ENCODE data around the gene TNXB. TPM values are rescaled to one million over a fixed set of nuclear protein-coding genes. Genes with fewer than 3 reads are reported as not detected.
"Not testable (repeated sequence)": the region's sequence is repeated elsewhere in the genome, so short reads cannot be mapped to it uniquely, and the experiment has no call there.

The TNXB gene
- total and polyA plus RNA-seq, 4 donors, result 21.3 to 117 (median 78.3) TPM

GRCh38 chr6:32041050-32041321 is 68.2 kb downstream of the TNXB start:
- not testable (repeated sequence) for H3K4me1 ChIP-seq (ENCODE audit: control insufficient read depth in 5 of 5, insufficient read depth in 5 of 5, low read length in 5 of 5); ATAC-seq (ENCODE audit: insufficient read depth, low FRiP score); H3K9me3 ChIP-seq (ENCODE audit: control insufficient read depth in 4 of 4, insufficient read depth in 3 of 4, low read length in 3 of 4); H3K4me3 ChIP-seq; H3K27me3 ChIP-seq (ENCODE audit: control insufficient read depth in 3 of 3, insufficient read depth in 3 of 3, low read length in 2 of 3); H3K36me3 ChIP-seq (ENCODE audit: control insufficient read depth in 4 of 4, insufficient read depth in 4 of 4, low read length in 4 of 4); H3K9ac ChIP-seq (ENCODE audit: insufficient read depth in 1 of 2, low read length in 2 of 2); H3K27ac ChIP-seq (ENCODE audit: low read depth in 1 of 2, low read length in 1 of 2); DNase-seq
- WGBS, 2 donors, result 70% methylated on average over 7 of the region's 13 CpGs; no CpG with 5 or more reads in 1 of the 2 donors

GRCh38 chr6:32040299-32041049 is 68.7 kb downstream of the TNXB start:
- 83 to 87% methylated on average over 16 to 25 of the region's 43 CpGs for WGBS, 2 donors
- H3K4me3 ChIP-seq; ATAC-seq (ENCODE audit: insufficient read depth, low FRiP score); H3K27ac ChIP-seq (ENCODE audit: low read depth in 1 of 2, low read length in 1 of 2); H3K36me3 ChIP-seq (ENCODE audit: control insufficient read depth in 4 of 4, insufficient read depth in 4 of 4, low read length in 4 of 4); H3K9ac ChIP-seq (ENCODE audit: insufficient read depth in 1 of 2, low read length in 2 of 2); H3K4me1 ChIP-seq (ENCODE audit: control insufficient read depth in 5 of 5, insufficient read depth in 5 of 5, low read length in 5 of 5); DNase-seq; H3K27me3 ChIP-seq (ENCODE audit: control insufficient read depth in 3 of 3, insufficient read depth in 3 of 3, low read length in 2 of 3); H3K9me3 ChIP-seq (ENCODE audit: control insufficient read depth in 4 of 4, insufficient read depth in 3 of 4, low read length in 3 of 4): not testable (repeated sequence)

- not testable (repeated sequence) for H3K4me1 ChIP-seq (ENCODE audit: control insufficient read depth in 5 of 5, insufficient read depth in 5 of 5, low read length in 5 of 5); H3K27ac ChIP-seq (ENCODE audit: low read depth in 1 of 2, low read length in 1 of 2); H3K9ac ChIP-seq (ENCODE audit: insufficient read depth in 1 of 2, low read length in 2 of 2); H3K27me3 ChIP-seq (ENCODE audit: control insufficient read depth in 3 of 3, insufficient read depth in 3 of 3, low read length in 2 of 3); ATAC-seq (ENCODE audit: insufficient read depth, low FRiP score); H3K9me3 ChIP-seq (ENCODE audit: control insufficient read depth in 4 of 4, insufficient read depth in 3 of 4, low read length in 3 of 4); DNase-seq; H3K4me3 ChIP-seq; H3K36me3 ChIP-seq (ENCODE audit: control insufficient read depth in 4 of 4, insufficient read depth in 4 of 4, low read length in 4 of 4)
- 75 to 78% methylated on average over 20 to 22 of the region's 24 CpGs for WGBS, 2 donors
These were observed 69.5 kb downstream of the TNXB start for GRCh38 chr6:32039321-32040274.

GRCh38 chr6:32038878-32039277 is 70.3 kb downstream of the TNXB start:
- H3K9me3 ChIP-seq (ENCODE audit: control insufficient read depth in 4 of 4, insufficient read depth in 3 of 4, low read length in 3 of 4); H3K4me3 ChIP-seq; H3K27me3 ChIP-seq (ENCODE audit: control insufficient read depth in 3 of 3, insufficient read depth in 3 of 3, low read length in 2 of 3); ATAC-seq (ENCODE audit: insufficient read depth, low FRiP score); H3K36me3 ChIP-seq (ENCODE audit: control insufficient read depth in 4 of 4, insufficient read depth in 4 of 4, low read length in 4 of 4); H3K4me1 ChIP-seq (ENCODE audit: control insufficient read depth in 5 of 5, insufficient read depth in 5 of 5, low read length in 5 of 5); H3K27ac ChIP-seq (ENCODE audit: low read depth in 1 of 2, low read length in 1 of 2); H3K9ac ChIP-seq (ENCODE audit: insufficient read depth in 1 of 2, low read length in 2 of 2); DNase-seq: not testable (repeated sequence)
- 77 to 95% methylated on average over 3 to 4 of the region's 5 CpGs for WGBS, 2 donors

- not testable (repeated sequence) for H3K4me3 ChIP-seq; H3K27ac ChIP-seq (ENCODE audit: low read depth in 1 of 2, low read length in 1 of 2); ATAC-seq (ENCODE audit: insufficient read depth, low FRiP score)
These were observed 71.3 kb downstream of the TNXB start, which contains the start of gene CYP21A2 for GRCh38 chr6:32037598-32038524. Gene CYP21A2, plus strand, starts transcription at chr6:32038415. Its CDS starts 8 bp downstream, at chr6:32038423.

GRCh38 chr6:32037136-32037535 is 72.0 kb downstream of the TNXB start:
- not testable (repeated sequence) for DNase-seq; ATAC-seq (ENCODE audit: insufficient read depth, low FRiP score); H3K9ac ChIP-seq (ENCODE audit: insufficient read depth in 1 of 2, low read length in 2 of 2); H3K9me3 ChIP-seq (ENCODE audit: control insufficient read depth in 4 of 4, insufficient read depth in 3 of 4, low read length in 3 of 4); H3K27me3 ChIP-seq (ENCODE audit: control insufficient read depth in 3 of 3, insufficient read depth in 3 of 3, low read length in 2 of 3); H3K36me3 ChIP-seq (ENCODE audit: control insufficient read depth in 4 of 4, insufficient read depth in 4 of 4, low read length in 4 of 4); H3K4me3 ChIP-seq; H3K4me1 ChIP-seq (ENCODE audit: control insufficient read depth in 5 of 5, insufficient read depth in 5 of 5, low read length in 5 of 5); H3K27ac ChIP-seq (ENCODE audit: low read depth in 1 of 2, low read length in 1 of 2)
- WGBS, 2 donors, result 71 to 75% methylated on average over 3 to 4 of the region's 5 CpGs

More at GRCh38 chr6:32037598-32038524, 71.3 kb downstream of the TNXB start, which contains the start of gene CYP21A2:
- H3K36me3 ChIP-seq (ENCODE audit: control insufficient read depth in 4 of 4, insufficient read depth in 4 of 4, low read length in 4 of 4); DNase-seq; H3K9me3 ChIP-seq (ENCODE audit: control insufficient read depth in 4 of 4, insufficient read depth in 3 of 4, low read length in 3 of 4); H3K27me3 ChIP-seq (ENCODE audit: control insufficient read depth in 3 of 3, insufficient read depth in 3 of 3, low read length in 2 of 3); H3K4me1 ChIP-seq (ENCODE audit: control insufficient read depth in 5 of 5, insufficient read depth in 5 of 5, low read length in 5 of 5); H3K9ac ChIP-seq (ENCODE audit: insufficient read depth in 1 of 2, low read length in 2 of 2): not testable (repeated sequence)
- WGBS, 2 donors, result 77% methylated on average over 12 to 15 of the region's 19 CpGs

- H3K27me3 ChIP-seq (ENCODE audit: control insufficient read depth in 3 of 3, insufficient read depth in 3 of 3, low read length in 2 of 3); H3K27ac ChIP-seq (ENCODE audit: low read depth in 1 of 2, low read length in 1 of 2); H3K4me1 ChIP-seq (ENCODE audit: control insufficient read depth in 5 of 5, insufficient read depth in 5 of 5, low read length in 5 of 5); DNase-seq; H3K36me3 ChIP-seq (ENCODE audit: control insufficient read depth in 4 of 4, insufficient read depth in 4 of 4, low read length in 4 of 4); H3K9ac ChIP-seq (ENCODE audit: insufficient read depth in 1 of 2, low read length in 2 of 2); H3K4me3 ChIP-seq; H3K9me3 ChIP-seq (ENCODE audit: control insufficient read depth in 4 of 4, insufficient read depth in 3 of 4, low read length in 3 of 4); ATAC-seq (ENCODE audit: insufficient read depth, low FRiP score): not testable (repeated sequence)
- WGBS, 2 donors, result no CpG with 5 or more reads among the region's 16 CpGs
These were observed 73.7 kb downstream of the TNXB start for GRCh38 chr6:32035283-32036013.

Data from lung (tissue), 10 donors.